KMS-11 (cell line): Measurements from ENCODE around the gene TRDN.

ENCODE experiments used
- H2AFZ ChIP-seq: fragments of 200-600 bp; sonication (generic); 2 replicates; pipeline ENCODE4 v1.6.1; 2016; ENCODE audit warnings: antibody characterized with exemption, mixed run types, low read depth
- H3K27ac ChIP-seq: fragments of 200-600 bp; sonication (generic); 2 replicates; pipeline ENCODE4 v1.6.1; 2016; ENCODE audit warnings: mild to moderate bottlenecking, mixed run types
- H3K27me3 ChIP-seq: fragments of 200-600 bp; sonication (generic); 2 replicates; pipeline ENCODE4 v1.6.1; 2017; ENCODE audit warnings: mild to moderate bottlenecking, low read depth, mixed run types, moderate library complexity; ENCODE audit not compliant: insufficient read depth
- H3K36me3 ChIP-seq: fragments of 200-600 bp; sonication (generic); 2 replicates; pipeline ENCODE4 v1.6.1; 2017; ENCODE audit warnings: mild to moderate bottlenecking, mixed run types; ENCODE audit not compliant: insufficient read depth
- H3K4me1 ChIP-seq: fragments of 200-600 bp; sonication (generic); 2 replicates; pipeline ENCODE4 v1.6.1; 2016; ENCODE audit warnings: mild to moderate bottlenecking, low read depth, mixed run types; ENCODE audit not compliant: poor library complexity, severe bottlenecking
- H3K4me2 ChIP-seq: fragments of 200-600 bp; sonication (generic); 2 replicates; pipeline ENCODE4 v1.7.0; 2016; ENCODE audit warnings: mild to moderate bottlenecking, mixed run types
- H3K4me3 ChIP-seq: fragments of 200-600 bp; sonication (generic); IDR thresholded peaks from 2 replicates; pipeline ENCODE4 v1.6.1; 2017; ENCODE audit warnings: low read depth, low read length, mixed read lengths; ENCODE audit not compliant: insufficient read depth
- H3K79me2 ChIP-seq: fragments of 200-600 bp; sonication (generic); 2 replicates; pipeline ENCODE4 v1.6.1; 2016; ENCODE audit warnings: low read depth, mixed run types; ENCODE audit not compliant: insufficient read depth
- H3K9ac ChIP-seq: fragments of 200-600 bp; sonication (generic); 2 replicates; pipeline ENCODE4 v1.6.1; 2016; ENCODE audit warnings: mild to moderate bottlenecking, mixed run types
- H4K20me1 ChIP-seq: fragments of 200-600 bp; sonication (generic); 2 replicates; pipeline ENCODE4 v1.6.1; 2016; ENCODE audit warnings: mild to moderate bottlenecking, mixed run types; ENCODE audit not compliant: insufficient read depth
- TF ChIP-seq, protein P1 (sequence below): fragments of 200-600 bp; sonication (generic); conservative IDR thresholded peaks from 2 replicates; pipeline ENCODE4 v1.6.1; 2017; ENCODE audit warnings: low read depth, mild to moderate bottlenecking, antibody characterized with exemption, low read length, moderate library complexity, mixed read lengths

The TRDN gene

DNA sequence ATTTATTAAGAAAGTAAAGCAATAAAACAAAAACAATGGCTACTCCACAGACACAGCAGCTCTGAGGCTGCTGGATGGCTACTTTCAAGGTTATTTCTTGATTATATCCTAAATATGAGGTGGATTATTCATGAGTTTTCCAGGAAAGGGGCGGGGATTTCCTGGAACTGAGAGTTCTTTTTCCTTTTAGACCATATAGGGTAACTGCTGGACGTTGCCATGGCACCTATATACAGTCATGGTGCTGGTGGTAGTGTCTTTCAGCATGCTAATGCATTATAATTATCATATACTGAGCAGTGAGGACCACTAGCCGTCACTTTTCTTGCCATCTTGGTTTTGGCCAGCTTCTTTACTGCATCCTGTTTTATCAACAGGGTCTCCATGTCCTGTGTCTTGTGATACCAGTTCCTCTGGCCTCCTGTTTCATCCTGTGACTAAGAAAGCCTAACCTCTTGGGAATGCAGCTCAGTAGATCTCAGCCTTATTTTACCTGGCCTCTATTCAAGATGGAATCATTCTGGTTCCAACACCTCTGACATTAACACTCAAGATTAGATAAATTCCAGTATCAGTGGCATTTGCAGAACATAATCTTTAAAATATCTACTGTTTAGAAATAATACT lies 32.3 kb upstream of the TRDN start:
- Histone ChIP-seq H4K20me1 (no peaks in the 10 kb centered on the region), H3K27me3 (no peaks in the 10 kb centered on the region), H3K4me1 (no peaks in the 10 kb centered on the region), H3K36me3 (no peaks in the 10 kb centered on the region), H3K9ac (no peak overlapping the region), H3K4me3 (no peak overlapping the region), H3K4me2 (no peak overlapping the region), H2AFZ (no peak overlapping the region), H3K27ac (no peak overlapping the region), H3K79me2 (no peaks in the 10 kb centered on the region)
- TF ChIP-seq, protein P1, sequence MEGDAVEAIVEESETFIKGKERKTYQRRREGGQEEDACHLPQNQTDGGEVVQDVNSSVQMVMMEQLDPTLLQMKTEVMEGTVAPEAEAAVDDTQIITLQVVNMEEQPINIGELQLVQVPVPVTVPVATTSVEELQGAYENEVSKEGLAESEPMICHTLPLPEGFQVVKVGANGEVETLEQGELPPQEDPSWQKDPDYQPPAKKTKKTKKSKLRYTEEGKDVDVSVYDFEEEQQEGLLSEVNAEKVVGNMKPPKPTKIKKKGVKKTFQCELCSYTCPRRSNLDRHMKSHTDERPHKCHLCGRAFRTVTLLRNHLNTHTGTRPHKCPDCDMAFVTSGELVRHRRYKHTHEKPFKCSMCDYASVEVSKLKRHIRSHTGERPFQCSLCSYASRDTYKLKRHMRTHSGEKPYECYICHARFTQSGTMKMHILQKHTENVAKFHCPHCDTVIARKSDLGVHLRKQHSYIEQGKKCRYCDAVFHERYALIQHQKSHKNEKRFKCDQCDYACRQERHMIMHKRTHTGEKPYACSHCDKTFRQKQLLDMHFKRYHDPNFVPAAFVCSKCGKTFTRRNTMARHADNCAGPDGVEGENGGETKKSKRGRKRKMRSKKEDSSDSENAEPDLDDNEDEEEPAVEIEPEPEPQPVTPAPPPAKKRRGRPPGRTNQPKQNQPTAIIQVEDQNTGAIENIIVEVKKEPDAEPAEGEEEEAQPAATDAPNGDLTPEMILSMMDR, result no peak

DNA sequence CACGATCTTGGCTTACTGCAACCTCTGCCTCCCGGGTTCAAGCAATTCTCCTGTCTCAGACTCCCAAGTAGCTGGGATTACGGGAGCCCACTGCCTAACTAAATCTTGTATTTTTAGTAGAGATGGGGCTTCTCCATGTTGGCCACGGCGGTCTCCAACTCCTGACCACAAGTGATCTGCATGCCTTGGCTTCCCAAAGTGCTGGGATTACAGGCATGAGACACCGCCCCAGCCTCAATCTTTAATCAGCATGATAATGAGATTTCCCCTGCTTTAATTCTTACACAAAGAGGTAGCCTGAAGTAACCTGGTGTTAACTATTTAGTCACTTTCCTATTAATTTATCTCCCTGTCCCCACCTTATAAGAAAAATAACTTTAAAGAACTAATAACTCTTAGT lies 31.3 kb upstream of the TRDN start:
- no peaks in the 10 kb centered on the region for H3K36me3 ChIP-seq
- no peak overlapping the region for H3K9ac ChIP-seq
- TF ChIP-seq, protein P1, result no peak
- no peak overlapping the region for H3K4me3 ChIP-seq
- H2AFZ ChIP-seq, result no peak overlapping the region
- no peaks in the 10 kb centered on the region for H3K79me2 ChIP-seq
- H3K27me3 ChIP-seq, result no peaks in the 10 kb centered on the region
- H3K27ac ChIP-seq, result no peak overlapping the region
- no peaks in the 10 kb centered on the region for H3K4me1 ChIP-seq
- H3K4me2 ChIP-seq, result no peak overlapping the region
- H4K20me1 ChIP-seq, result no peaks in the 10 kb centered on the region

DNA sequence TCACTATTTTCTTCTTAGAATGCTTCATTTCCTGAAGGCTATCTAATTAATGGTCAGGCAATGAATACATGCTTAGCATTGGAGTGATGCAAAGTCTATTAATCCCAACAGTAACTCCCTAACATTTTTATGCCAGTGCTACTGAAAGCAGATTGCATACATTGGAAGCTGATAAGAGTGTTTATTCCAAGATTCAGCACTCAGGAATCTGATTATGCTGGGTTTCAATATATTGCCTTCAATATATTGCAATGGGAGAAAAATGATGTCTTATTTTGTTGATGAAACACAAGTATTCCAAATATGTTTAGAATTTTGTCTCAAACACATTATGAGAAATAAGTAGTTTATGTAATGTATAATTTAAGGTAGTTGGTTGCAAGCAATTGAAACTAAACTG lies 26.7 kb upstream of the TRDN start:
- Histone ChIP-seq H3K9ac (no peak overlapping the region), H3K4me3 (no peak overlapping the region), H3K36me3 (no peaks in the 10 kb centered on the region), H3K4me2 (no peak overlapping the region), H3K79me2 (no peaks in the 10 kb centered on the region), H3K4me1 (no peaks in the 10 kb centered on the region), H3K27ac (no peak overlapping the region), H2AFZ (no peak overlapping the region), H4K20me1 (no peaks in the 10 kb centered on the region), H3K27me3 (no peaks in the 10 kb centered on the region)
- TF ChIP-seq, protein P1, result no peak

DNA sequence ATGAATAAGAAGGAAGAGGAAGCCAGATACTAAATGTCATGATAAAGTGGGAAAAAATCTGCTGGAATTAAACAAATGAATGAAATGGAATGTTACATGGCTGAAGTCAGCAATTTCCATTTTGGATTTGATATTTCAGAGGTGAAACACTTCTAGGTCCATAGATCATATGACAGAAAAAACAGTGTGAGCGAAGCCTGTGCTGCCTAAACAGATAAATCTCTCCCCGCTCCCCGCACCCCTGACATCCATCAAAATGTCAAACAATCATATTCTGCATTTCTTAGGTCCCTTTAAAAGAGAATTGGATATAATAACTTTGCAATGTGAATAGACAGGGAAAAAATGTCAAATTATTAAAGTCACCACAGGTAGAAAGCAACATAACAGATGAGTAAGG lies 26.0 kb upstream of the TRDN start:
- Histone ChIP-seq H3K27ac (no peak overlapping the region), H3K36me3 (no peaks in the 10 kb centered on the region), H3K9ac (no peak overlapping the region), H2AFZ (no peak overlapping the region), H3K79me2 (no peaks in the 10 kb centered on the region), H3K4me3 (no peak overlapping the region), H3K27me3 (no peaks in the 10 kb centered on the region), H3K4me2 (no peak overlapping the region), H4K20me1 (no peaks in the 10 kb centered on the region), H3K4me1 (no peaks in the 10 kb centered on the region)
- TF ChIP-seq, protein P1, result no peak
